T-helper 1 cell treated with Interleukin-12 subunit alpha and Interleukin-12 subunit beta and Interleukin-4 antibody, amounts not matched to agents 30 ng/mL and 1 ng/mL, for 36 hours (primary cell): ENCODE data around the gene BCAR3. TPM values are rescaled to one million over a fixed set of nuclear protein-coding genes. Genes with fewer than 3 reads are reported as not detected.
"Not testable (repeated sequence)": the region's sequence is repeated elsewhere in the genome, so short reads cannot be mapped to it uniquely, and the experiment has no call there.

Experiments used
- intact Hi-C: fragments of 100-400 bp; cut with micrococcal nuclease; formaldehyde crosslinking; loops from one replicate; pipeline ENCODE4 v1.15.1; 2024
- total RNA-seq: library from RNA; stranded (reverse); gene quantifications from 2 replicates; pipeline ENCODE4 v1.2.3, GENCODE V29; 2022

Gene BCAR3
- total RNA-seq, 1 donor from 2014 or later, result 0.39 TPM

GRCh38 chr1:93650159-93650558, 31.5 kb downstream of the BCAR3 start:
- intact Hi-C loops, result not testable (repeated sequence)

- intact Hi-C loops, result no loop called here
Measured at GRCh38 chr1:93649231-93649630, 32.4 kb downstream of the BCAR3 start.

- intact Hi-C loops, result no loop called here
Measured at GRCh38 chr1:93648656-93649055, 33.0 kb downstream of the BCAR3 start.

GRCh38 chr1:93641527-93641926, 40.1 kb downstream of the BCAR3 start:
- intact Hi-C loops, result no loop called here

GRCh38 chr1:93640656-93641440, 40.8 kb downstream of the BCAR3 start:
- intact Hi-C loops, result no loop called here

- intact Hi-C loops, result no loop called here
Measured at GRCh38 chr1:93638981-93639380, 42.7 kb downstream of the BCAR3 start.

GRCh38 chr1:93638307-93638847, 43.3 kb downstream of the BCAR3 start:
- intact Hi-C loops, result no loop called here

GRCh38 chr1:93636712-93637111, 44.9 kb downstream of the BCAR3 start:
- intact Hi-C loops, result no loop called here

- intact Hi-C loops, result no loop called here
Measured at GRCh38 chr1:93635614-93636543, 45.8 kb downstream of the BCAR3 start.

- intact Hi-C loops, result no loop called here
Measured at GRCh38 chr1:93633313-93633712, 48.3 kb downstream of the BCAR3 start.

- intact Hi-C loops, result no loop called here
Measured at GRCh38 chr1:93631626-93632365, 49.8 kb downstream of the BCAR3 start.

- intact Hi-C loops, result no loop called here
Measured at GRCh38 chr1:93630168-93630567, 51.5 kb downstream of the BCAR3 start.

- intact Hi-C loops, result loop anchor here (1.0 to 5.0 kb wide), 7 partner anchors 185 to 547 kb away; partner anchors contain the start of genes DNTTIP2 and GCLM
Measured at GRCh38 chr1:93629101-93630059, 52.3 kb downstream of the BCAR3 start.

- intact Hi-C loops, result loop anchor here (1.0 to 5.0 kb wide), 7 partner anchors 186 to 546 kb away; partner anchors contain the start of genes DNTTIP2 and GCLM
Measured at GRCh38 chr1:93628681-93629080, 53.0 kb downstream of the BCAR3 start.

- intact Hi-C loops, result loop anchor here (5.0 kb wide), 1 partner anchor 543 kb away; no protein-coding TSS in a partner anchor
Measured at GRCh38 chr1:93625582-93626327, 55.9 kb downstream of the BCAR3 start.

- intact Hi-C loops, result no loop called here
Measured at GRCh38 chr1:93623875-93624274, 57.8 kb downstream of the BCAR3 start.

- intact Hi-C loops, result no loop called here
Measured at GRCh38 chr1:93623436-93623835, 58.2 kb downstream of the BCAR3 start.

- intact Hi-C loops, result no loop called here
Measured at GRCh38 chr1:93621246-93621645, 60.4 kb downstream of the BCAR3 start.

- intact Hi-C loops, result no loop called here
Measured at GRCh38 chr1:93620841-93621210, 60.8 kb downstream of the BCAR3 start.
